GM21381 (cell line): Measurements from ENCODE around the gene NCAPD2.

Experiments used
- ATAC-seq: cut with Tn5 transposase; IDR thresholded peaks from one replicate; pipeline ENCODE4 v1.9.1; 2021; ENCODE audit warnings: mild to moderate bottlenecking, moderate library complexity; ENCODE audit not compliant: unreplicated experiment

The NCAPD2 gene

GRCh38 chr12:6569786-6570185 is 75.9 kb downstream of the NCAPD2 start:
- ATAC-seq = no peak

GRCh38 chr12:6570264-6570887 is 76.5 kb downstream of the NCAPD2 start:
- no peak for ATAC-seq

GRCh38 chr12:6573001-6573400 is 79.1 kb downstream of the NCAPD2 start:
- ATAC-seq = no peak

- ATAC-seq = no peak
Measured at GRCh38 chr12:6574576-6575295, 80.8 kb downstream of the NCAPD2 start.

GRCh38 chr12:6575648-6576047 is 81.7 kb downstream of the NCAPD2 start:
- no peak for ATAC-seq
